Panc1 (cell line): ENCODE results near the gene LTBP2.

ENCODE experiments used
- POLR2AphosphoS5 ChIP-seq: IDR thresholded peaks from 2 replicates; pipeline ENCODE4 v1.6.1; 2012; ENCODE audit warnings: mild to moderate bottlenecking, low read depth, low read length, moderate library complexity
- REST ChIP-seq, 2 experiments: IDR thresholded peaks; 2 replicates each; pipeline ENCODE4 v1.6.1; 2011 to 2012; ENCODE audit warnings: low read depth in 2 of 2, control low read depth in 1 of 2, low read length in 1 of 2, mild to moderate bottlenecking in 1 of 2, moderate library complexity in 1 of 2; ENCODE audit not compliant: insufficient read depth in 1 of 2
- SIN3A ChIP-seq: IDR thresholded peaks from 2 replicates; pipeline ENCODE4 v1.6.1; 2012; ENCODE audit warnings: low read depth, mild to moderate bottlenecking, low read length, moderate library complexity, borderline replicate concordance; ENCODE audit not compliant: insufficient read depth
- TCF7L2 ChIP-seq: IDR thresholded peaks from 2 replicates; pipeline ENCODE4 v1.6.1; 2011; ENCODE audit warnings: mild to moderate bottlenecking, low read depth, low read length, inconsistent platforms
- TF ChIP-seq, protein P1 (sequence below): fragments of 450-650 bp; IDR thresholded peaks from 2 replicates; pipeline ENCODE4 v1.5.1; 2017; ENCODE audit warnings: mild to moderate bottlenecking

DNA sequence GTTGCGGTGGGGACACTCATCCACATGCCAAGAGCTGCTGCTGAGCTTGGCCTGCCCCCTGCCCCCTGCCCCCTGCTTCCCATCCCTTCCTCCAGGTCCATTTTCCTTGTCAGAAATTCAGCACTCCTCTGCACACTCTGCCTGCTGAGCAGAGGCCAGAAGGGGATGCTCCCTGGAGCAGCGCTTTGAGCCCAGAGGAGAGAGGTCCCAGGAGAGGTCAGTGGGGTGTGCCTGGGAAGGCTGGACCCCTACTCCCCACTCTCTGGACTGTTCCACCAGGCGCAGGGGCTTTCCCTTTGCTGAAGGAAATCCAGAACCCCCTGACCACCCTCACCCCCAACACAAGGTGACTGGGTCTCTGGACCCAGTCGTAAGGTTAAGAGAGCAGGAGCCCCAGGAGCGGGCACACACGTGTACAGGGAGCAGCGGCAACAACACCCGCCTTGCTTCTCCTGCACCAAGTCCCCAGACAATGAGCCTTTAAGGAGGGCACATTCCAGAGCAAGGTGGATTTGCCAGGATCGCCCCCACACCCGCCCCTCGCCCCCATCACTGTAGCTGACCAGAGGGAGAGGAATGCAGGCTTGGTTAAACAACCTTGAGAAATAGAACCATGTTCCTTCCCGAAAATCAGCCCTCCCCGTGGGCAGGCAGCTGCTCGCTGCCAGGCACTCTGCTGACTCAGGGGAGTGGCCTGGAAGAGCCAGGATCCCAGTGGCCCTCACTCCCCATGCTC is 87.8 kb downstream of the LTBP2 start:
- TF ChIP-seq POLR2AphosphoS5 (no peak), REST (IDR thresholded peaks at IDR 0.05; ENCODE audit: insufficient read depth in 1 of 2, low read depth in 2 of 2, low read length in 1 of 2) (no peak), SIN3A (no peak), TCF7L2 (no peak)
- TF ChIP-seq, protein P1, sequence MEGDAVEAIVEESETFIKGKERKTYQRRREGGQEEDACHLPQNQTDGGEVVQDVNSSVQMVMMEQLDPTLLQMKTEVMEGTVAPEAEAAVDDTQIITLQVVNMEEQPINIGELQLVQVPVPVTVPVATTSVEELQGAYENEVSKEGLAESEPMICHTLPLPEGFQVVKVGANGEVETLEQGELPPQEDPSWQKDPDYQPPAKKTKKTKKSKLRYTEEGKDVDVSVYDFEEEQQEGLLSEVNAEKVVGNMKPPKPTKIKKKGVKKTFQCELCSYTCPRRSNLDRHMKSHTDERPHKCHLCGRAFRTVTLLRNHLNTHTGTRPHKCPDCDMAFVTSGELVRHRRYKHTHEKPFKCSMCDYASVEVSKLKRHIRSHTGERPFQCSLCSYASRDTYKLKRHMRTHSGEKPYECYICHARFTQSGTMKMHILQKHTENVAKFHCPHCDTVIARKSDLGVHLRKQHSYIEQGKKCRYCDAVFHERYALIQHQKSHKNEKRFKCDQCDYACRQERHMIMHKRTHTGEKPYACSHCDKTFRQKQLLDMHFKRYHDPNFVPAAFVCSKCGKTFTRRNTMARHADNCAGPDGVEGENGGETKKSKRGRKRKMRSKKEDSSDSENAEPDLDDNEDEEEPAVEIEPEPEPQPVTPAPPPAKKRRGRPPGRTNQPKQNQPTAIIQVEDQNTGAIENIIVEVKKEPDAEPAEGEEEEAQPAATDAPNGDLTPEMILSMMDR, result no peak
